ENCODE measurements around the gene DGKZ.

DNA sequence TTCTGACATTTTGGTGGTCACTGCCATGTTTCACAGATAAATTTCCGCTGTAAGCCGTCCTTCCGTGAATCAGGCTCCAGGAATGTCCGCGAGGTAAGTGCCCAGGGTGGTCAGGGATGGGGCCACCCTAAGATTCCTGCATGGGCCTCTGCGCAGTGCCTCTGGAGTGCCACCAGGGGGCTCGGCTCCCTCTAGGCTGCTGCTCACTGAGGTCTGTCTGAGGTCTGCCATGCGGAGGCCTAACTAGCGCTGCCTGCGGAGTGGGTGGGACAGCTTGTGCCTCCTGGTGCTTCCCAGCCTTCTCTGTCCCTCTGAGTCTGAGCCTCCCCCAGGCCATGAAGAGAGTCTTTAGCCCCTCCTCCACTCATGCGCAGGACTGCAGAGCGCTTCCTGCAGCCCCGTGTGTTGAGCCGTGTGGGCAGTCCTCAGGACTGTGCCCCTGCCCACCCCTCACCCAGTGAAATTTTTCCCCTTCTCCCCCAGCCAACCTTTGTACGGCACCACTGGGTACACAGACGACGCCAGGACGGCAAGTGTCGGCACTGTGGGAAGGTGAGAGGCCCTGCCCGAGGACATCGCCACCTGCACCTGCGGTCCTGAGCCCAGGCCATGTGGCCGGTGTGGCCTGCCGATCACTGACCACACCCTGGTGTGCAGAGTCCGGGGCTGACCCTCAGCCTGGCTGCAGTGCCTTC, 22.3 kb downstream of the DGKZ start:
- TF ChIP-seq YY1 (IDR thresholded peaks at IDR 0.05; ENCODE audit: insufficient read depth, insufficient read length) = no peak
- TF ChIP-seq ZNF274 (IDR thresholded peaks at IDR 0.05; ENCODE audit: low read depth, low read length) = no peak

Data from NT2/D1 (cell line).